HL-60 (cell line): ENCODE results near the gene GK2.

Experiments used
- DNase-seq, 2 experiments: peaks; one replicate each; pipeline ENCODE4 v3.0.0-alpha.2; 2010 to 2020; ENCODE audit warnings: low read depth in 1 of 2, low spot score in 1 of 2
- H3K27ac ChIP-seq: fragments of 250-450 bp; sonication (Bioruptor Pico); replicated peaks from 2 replicates; pipeline ENCODE4 v1.5.1; 2020; ENCODE audit warnings: mild to moderate bottlenecking, moderate library complexity
- H3K27me3 ChIP-seq: fragments of 250-450 bp; sonication (Bioruptor Pico); 2 replicates; pipeline ENCODE4 v1.5.1; 2021; ENCODE audit warnings: mild to moderate bottlenecking, moderate library complexity; ENCODE audit not compliant: insufficient read depth, poor library complexity, severe bottlenecking
- H3K4me3 ChIP-seq: replicated peaks from 2 replicates; pipeline ENCODE4 v1.5.1; 2011; ENCODE audit warnings: mild to moderate bottlenecking, control low read depth, low read length; ENCODE audit not compliant: insufficient read depth
- GABPA ChIP-seq: IDR thresholded peaks from 2 replicates; pipeline ENCODE4 v1.6.1; 2012; ENCODE audit warnings: low read depth
- POLR2AphosphoS5 ChIP-seq: IDR thresholded peaks from 2 replicates; pipeline ENCODE4 v1.6.1; 2012; ENCODE audit warnings: low read depth
- SPI1 ChIP-seq: IDR thresholded peaks from 2 replicates; pipeline ENCODE4 v1.6.1; 2012; ENCODE audit warnings: low read depth, mild to moderate bottlenecking, borderline replicate concordance
- TF ChIP-seq, protein P1 (sequence below): IDR thresholded peaks from 2 replicates; pipeline ENCODE4 v1.6.1; 2012; ENCODE audit warnings: low read depth; ENCODE audit not compliant: insufficient replicate concordance
- TF ChIP-seq, protein P2 (sequence below): IDR thresholded peaks from one replicate; pipeline ENCODE4 v1.5.1; 2011; ENCODE audit warnings: low read length, control low read depth, inconsistent platforms; ENCODE audit not compliant: insufficient read depth

The GK2 gene

DNA sequence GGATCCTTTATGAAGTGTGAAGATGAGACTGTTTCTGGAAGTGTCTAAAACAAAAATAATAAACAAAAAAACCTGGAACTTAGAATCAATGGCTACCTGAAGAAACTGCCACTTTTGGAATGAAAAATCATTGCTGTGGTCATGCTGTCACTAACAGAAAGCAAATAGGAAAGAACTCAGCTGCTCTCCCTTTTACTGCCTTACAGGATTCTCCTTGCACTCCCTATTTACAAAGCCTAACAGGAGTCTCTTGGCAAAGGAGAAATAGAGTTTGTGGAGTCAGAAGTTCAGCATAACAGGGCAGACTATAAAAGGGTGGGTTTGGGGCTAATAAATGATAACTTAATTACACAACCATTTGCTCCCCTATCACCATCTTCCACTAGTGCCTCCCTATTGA lies 19.0 kb upstream of the GK2 start:
- DNase-seq: no peak
- Histone ChIP-seq H3K27me3 (no peaks in the 10 kb centered on the region), H3K4me3 (no peak overlapping the region), H3K27ac (no peak overlapping the region)
- no peak for TF ChIP-seq POLR2AphosphoS5
- TF ChIP-seq, protein P1, sequence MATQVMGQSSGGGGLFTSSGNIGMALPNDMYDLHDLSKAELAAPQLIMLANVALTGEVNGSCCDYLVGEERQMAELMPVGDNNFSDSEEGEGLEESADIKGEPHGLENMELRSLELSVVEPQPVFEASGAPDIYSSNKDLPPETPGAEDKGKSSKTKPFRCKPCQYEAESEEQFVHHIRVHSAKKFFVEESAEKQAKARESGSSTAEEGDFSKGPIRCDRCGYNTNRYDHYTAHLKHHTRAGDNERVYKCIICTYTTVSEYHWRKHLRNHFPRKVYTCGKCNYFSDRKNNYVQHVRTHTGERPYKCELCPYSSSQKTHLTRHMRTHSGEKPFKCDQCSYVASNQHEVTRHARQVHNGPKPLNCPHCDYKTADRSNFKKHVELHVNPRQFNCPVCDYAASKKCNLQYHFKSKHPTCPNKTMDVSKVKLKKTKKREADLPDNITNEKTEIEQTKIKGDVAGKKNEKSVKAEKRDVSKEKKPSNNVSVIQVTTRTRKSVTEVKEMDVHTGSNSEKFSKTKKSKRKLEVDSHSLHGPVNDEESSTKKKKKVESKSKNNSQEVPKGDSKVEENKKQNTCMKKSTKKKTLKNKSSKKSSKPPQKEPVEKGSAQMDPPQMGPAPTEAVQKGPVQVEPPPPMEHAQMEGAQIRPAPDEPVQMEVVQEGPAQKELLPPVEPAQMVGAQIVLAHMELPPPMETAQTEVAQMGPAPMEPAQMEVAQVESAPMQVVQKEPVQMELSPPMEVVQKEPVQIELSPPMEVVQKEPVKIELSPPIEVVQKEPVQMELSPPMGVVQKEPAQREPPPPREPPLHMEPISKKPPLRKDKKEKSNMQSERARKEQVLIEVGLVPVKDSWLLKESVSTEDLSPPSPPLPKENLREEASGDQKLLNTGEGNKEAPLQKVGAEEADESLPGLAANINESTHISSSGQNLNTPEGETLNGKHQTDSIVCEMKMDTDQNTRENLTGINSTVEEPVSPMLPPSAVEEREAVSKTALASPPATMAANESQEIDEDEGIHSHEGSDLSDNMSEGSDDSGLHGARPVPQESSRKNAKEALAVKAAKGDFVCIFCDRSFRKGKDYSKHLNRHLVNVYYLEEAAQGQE: no peak
- TF ChIP-seq, protein P2, sequence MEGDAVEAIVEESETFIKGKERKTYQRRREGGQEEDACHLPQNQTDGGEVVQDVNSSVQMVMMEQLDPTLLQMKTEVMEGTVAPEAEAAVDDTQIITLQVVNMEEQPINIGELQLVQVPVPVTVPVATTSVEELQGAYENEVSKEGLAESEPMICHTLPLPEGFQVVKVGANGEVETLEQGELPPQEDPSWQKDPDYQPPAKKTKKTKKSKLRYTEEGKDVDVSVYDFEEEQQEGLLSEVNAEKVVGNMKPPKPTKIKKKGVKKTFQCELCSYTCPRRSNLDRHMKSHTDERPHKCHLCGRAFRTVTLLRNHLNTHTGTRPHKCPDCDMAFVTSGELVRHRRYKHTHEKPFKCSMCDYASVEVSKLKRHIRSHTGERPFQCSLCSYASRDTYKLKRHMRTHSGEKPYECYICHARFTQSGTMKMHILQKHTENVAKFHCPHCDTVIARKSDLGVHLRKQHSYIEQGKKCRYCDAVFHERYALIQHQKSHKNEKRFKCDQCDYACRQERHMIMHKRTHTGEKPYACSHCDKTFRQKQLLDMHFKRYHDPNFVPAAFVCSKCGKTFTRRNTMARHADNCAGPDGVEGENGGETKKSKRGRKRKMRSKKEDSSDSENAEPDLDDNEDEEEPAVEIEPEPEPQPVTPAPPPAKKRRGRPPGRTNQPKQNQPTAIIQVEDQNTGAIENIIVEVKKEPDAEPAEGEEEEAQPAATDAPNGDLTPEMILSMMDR: no peak
- TF ChIP-seq GABPA: no peak
- TF ChIP-seq SPI1: no peak

DNA sequence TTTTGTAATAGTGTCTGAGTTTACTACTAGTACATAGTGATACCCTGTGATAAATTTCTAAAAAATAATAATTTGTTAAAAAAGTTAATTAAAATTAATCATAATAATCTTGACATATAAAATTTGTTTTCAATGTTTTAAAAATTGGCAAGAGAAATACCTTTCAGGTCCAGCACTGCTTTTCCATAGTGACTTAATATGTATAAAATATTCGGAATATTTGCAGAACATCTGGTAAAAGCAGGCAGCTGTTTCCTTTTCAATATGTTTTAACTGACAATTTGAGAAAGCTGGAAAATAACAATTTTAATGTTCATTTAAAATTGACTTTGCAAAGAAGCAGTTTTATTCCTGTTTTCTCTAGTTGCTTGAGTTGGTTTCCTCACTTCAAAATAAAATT lies 17.6 kb upstream of the GK2 start:
- TF ChIP-seq, protein P1: no peak
- no peak for TF ChIP-seq GABPA
- TF ChIP-seq, protein P2: no peak
- no peak for TF ChIP-seq SPI1
- no peak for TF ChIP-seq POLR2AphosphoS5
- no peak for DNase-seq
- Histone ChIP-seq H3K4me3 (no peak overlapping the region), H3K27ac (no peak overlapping the region), H3K27me3 (no peaks in the 10 kb centered on the region)

DNA sequence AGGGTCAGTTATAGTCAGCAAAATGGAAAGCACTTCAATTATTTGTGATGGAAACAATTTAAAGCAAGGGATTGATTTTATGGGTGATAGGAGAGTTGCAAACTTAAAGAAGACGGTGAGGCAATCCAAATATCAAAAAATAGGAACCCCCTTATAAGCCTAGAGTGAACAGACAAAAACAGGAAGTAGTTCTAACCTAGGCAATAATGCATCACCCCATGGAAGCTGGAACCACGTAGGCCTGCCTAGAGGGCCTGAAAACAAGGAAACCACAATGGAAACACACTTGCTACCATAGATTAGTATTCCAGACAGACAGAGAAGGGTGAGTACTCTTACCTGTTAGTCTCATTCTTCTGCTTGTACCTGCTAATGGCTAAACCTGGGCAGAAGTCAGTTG lies 13.5 kb upstream of the GK2 start:
- Histone ChIP-seq H3K27ac (no peak overlapping the region), H3K4me3 (no peak overlapping the region), H3K27me3 (no peaks in the 10 kb centered on the region)
- DNase-seq: peak in 1 of 2 experiments; percentile 64
- no peak for TF ChIP-seq POLR2AphosphoS5
- peak; percentile 78; the same call in 1 of the 2 replicates for TF ChIP-seq SPI1

DNA sequence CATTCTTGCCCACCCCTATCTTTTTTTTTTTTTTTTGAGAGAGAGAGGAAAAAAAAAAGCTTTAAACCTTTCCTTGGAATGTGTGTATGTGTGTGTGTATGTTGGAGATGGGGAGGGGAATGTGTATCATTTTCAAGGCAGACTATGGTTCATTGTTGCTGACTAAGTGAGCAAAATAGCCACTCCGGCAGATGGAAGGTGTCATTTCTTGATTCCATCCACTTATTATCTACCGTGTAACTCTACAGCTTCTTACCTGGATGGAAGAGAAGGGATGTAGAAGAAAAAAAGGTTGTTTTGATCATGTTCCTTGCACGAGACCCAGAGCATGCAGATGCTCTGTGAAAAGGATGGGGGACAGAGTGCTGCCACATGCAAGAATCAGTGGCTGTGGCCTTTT lies 5.9 kb upstream of the GK2 start:
- no peak for DNase-seq
- no peak for TF ChIP-seq GABPA
- no peak for TF ChIP-seq POLR2AphosphoS5
- TF ChIP-seq, protein P1: no peak
- TF ChIP-seq SPI1: no peak
- TF ChIP-seq, protein P2: no peak
- Histone ChIP-seq H3K27me3 (no peaks in the 10 kb centered on the region), H3K27ac (no peak overlapping the region), H3K4me3 (no peak overlapping the region)
